SU-DHL-6 (cell line): ENCODE results near the gene THTPA.
"Not testable (repeated sequence)": the region's sequence is repeated elsewhere in the genome, so short reads cannot be mapped to it uniquely, and the experiment has no call there.

ENCODE experiments used
- H2AFZ ChIP-seq: fragments of 200-600 bp; sonication (generic); 2 replicates; pipeline ENCODE4 v1.6.1; 2014; ENCODE audit warnings: low read depth, mild to moderate bottlenecking, moderate library complexity, mixed read lengths, antibody characterized with exemption, low read length; ENCODE audit not compliant: severe bottlenecking
- H3F3A ChIP-seq: fragments of 200-600 bp; shearing (Covaris generic); 2 replicates; pipeline ENCODE4 v1.6.0; 2016; ENCODE audit warnings: antibody characterized with exemption, mild to moderate bottlenecking; ENCODE audit not compliant: insufficient read depth
- H3K27ac ChIP-seq: fragments of 200-600 bp; sonication (generic); 2 replicates; pipeline ENCODE4 v1.5.1; 2016; ENCODE audit warnings: low read depth, mild to moderate bottlenecking, low read length, moderate library complexity, mixed read lengths
- H3K27me3 ChIP-seq: fragments of 200-600 bp; sonication (generic), shearing (Covaris generic); 2 replicates; pipeline ENCODE4 v1.6.0; 2014; ENCODE audit warnings: mild to moderate bottlenecking, low read length
- H3K36me3 ChIP-seq: fragments of 200-600 bp; sonication (generic); 2 replicates; pipeline ENCODE4 v1.6.1; 2014; ENCODE audit warnings: mild to moderate bottlenecking, low read length, mixed read lengths
- H3K4me2 ChIP-seq: fragments of 300-600, 200-600 bp; shearing (Covaris generic), sonication (generic); 2 replicates; pipeline ENCODE4 v1.6.0; 2014; ENCODE audit warnings: low read length, low read depth, mild to moderate bottlenecking; ENCODE audit not compliant: poor library complexity, severe bottlenecking
- H3K4me3 ChIP-seq: fragments of 200-600 bp; sonication (generic); 2 replicates; pipeline ENCODE4 v1.5.1; 2014; ENCODE audit warnings: antibody characterized with exemption, low read length, mild to moderate bottlenecking, mixed read lengths; ENCODE audit not compliant: insufficient read depth, poor library complexity, severe bottlenecking
- H3K79me2 ChIP-seq: fragments of 200-600 bp; sonication (generic); 2 replicates; pipeline ENCODE4 v1.6.1; 2014; ENCODE audit warnings: mild to moderate bottlenecking, low read length, moderate library complexity; ENCODE audit not compliant: insufficient read depth
- H3K9ac ChIP-seq: fragments of 200-600 bp; sonication (generic); 2 replicates; pipeline ENCODE4 v1.7.0; 2014; ENCODE audit warnings: mild to moderate bottlenecking, low read length
- H3K9me2 ChIP-seq: fragments of 200-600 bp; sonication (generic); replicated peaks from 2 replicates; pipeline ENCODE4 v1.6.1; 2014; ENCODE audit warnings: low read length; ENCODE audit not compliant: insufficient read depth
- H3K9me3 ChIP-seq: fragments of 200-600 bp; sonication (generic); 2 replicates; pipeline ENCODE4 v1.6.1; 2014; ENCODE audit warnings: low read length, mixed read lengths; ENCODE audit not compliant: insufficient read depth
- H4K20me1 ChIP-seq: fragments of 200-600 bp; sonication (generic); 2 replicates; pipeline ENCODE4 v1.6.1; 2014; ENCODE audit warnings: low read depth, mild to moderate bottlenecking, antibody characterized with exemption, low read length, moderate library complexity, mixed read lengths
- EZH2phosphoT487 ChIP-seq: fragments of 200-600 bp; sonication (generic), shearing (Covaris generic); conservative IDR thresholded peaks from 2 replicates; pipeline ENCODE4 v1.6.1; 2018; ENCODE audit warnings: mild to moderate bottlenecking, antibody characterized with exemption, low read length, moderate library complexity, mixed read lengths
- TF ChIP-seq, protein P1 (sequence below): fragments of 200-600 bp; sonication (generic); IDR thresholded peaks from one replicate; pipeline ENCODE4 v1.5.1; 2017; ENCODE audit warnings: antibody characterized with exemption, mild to moderate bottlenecking, low read length, moderate library complexity; ENCODE audit not compliant: insufficient read depth, poor library complexity, severe bottlenecking

THTPA gene

DNA sequence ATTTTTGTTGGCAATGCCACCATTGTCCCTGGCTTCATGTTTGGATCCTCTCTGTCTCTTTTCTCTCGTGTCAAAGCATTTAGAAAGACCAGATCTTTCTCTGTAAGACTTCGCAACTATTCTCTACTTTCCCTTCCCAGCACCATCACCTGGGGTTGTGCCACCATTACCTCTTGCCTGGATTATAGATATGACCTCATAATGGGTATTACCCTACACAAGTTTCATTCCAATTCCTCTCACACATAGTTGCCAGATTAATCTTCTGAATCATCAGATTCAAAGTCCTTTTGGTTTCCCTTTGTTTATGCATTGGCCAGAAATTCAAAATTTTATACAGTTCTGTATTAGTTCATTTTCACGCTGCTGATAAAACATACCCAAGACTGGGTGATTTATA, 52.9 kb downstream of the THTPA start:
- no peaks in the 10 kb centered on the region for H3K9me2 ChIP-seq

DNA sequence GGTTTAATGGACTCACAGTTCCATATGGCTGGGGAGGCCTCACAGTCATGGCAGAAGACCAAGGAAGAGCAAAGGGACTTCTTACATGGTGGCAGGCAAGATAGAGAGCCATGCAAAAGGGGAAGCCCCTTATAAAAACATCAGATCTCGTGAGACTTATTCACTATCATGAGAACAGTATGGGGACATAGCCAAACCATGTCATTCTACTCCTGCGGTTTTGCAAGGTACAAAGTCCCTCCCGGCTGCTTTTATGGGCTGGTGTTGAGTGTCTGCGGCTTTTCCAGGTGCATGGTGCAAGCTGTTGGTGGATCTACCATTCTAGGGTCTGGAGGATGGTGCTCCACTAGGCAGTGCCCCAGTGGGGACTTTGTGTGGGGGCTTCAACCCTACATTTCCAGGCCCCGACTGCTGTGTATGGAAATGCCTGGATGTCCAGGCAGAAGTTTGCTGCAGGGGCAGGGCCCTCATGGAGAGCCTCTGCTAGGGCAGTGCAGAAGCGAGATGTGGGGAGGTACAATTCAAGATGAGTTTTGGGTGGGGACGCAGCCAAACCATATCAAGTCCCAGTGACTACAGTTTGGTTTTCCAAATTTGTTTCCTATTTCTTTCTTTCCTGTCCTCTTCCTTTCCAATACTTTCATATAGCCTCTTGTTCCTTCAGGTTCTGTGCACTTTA, 53.5 kb downstream of the THTPA start:
- not testable (repeated sequence) for H3K4me2 ChIP-seq, H3K9me3 ChIP-seq, H4K20me1 ChIP-seq, H3K9me2 ChIP-seq, H3K79me2 ChIP-seq, H3K36me3 ChIP-seq, H3K4me3 ChIP-seq, H3F3A ChIP-seq, H3K27me3 ChIP-seq, H3K9ac ChIP-seq, H3K27ac ChIP-seq, H2AFZ ChIP-seq

More for the DNA sequence above, 52.9 kb downstream of the THTPA start:
- TF ChIP-seq, protein P1, sequence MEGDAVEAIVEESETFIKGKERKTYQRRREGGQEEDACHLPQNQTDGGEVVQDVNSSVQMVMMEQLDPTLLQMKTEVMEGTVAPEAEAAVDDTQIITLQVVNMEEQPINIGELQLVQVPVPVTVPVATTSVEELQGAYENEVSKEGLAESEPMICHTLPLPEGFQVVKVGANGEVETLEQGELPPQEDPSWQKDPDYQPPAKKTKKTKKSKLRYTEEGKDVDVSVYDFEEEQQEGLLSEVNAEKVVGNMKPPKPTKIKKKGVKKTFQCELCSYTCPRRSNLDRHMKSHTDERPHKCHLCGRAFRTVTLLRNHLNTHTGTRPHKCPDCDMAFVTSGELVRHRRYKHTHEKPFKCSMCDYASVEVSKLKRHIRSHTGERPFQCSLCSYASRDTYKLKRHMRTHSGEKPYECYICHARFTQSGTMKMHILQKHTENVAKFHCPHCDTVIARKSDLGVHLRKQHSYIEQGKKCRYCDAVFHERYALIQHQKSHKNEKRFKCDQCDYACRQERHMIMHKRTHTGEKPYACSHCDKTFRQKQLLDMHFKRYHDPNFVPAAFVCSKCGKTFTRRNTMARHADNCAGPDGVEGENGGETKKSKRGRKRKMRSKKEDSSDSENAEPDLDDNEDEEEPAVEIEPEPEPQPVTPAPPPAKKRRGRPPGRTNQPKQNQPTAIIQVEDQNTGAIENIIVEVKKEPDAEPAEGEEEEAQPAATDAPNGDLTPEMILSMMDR, result no peak
- no peak for TF ChIP-seq EZH2phosphoT487
- Histone ChIP-seq H4K20me1 (no peaks in the 10 kb centered on the region), H3K27ac (no peak overlapping the region), H3F3A (no peaks in the 10 kb centered on the region), H3K27me3 (no peaks in the 10 kb centered on the region), H3K9ac (no peak overlapping the region), H2AFZ (no peak overlapping the region), H3K79me2 (no peaks in the 10 kb centered on the region), H3K4me2 (no peak overlapping the region), H3K4me3 (no peak overlapping the region), H3K9me3 (no peaks in the 10 kb centered on the region), H3K36me3 (no peaks in the 10 kb centered on the region)
